K562 (cell line): ENCODE results near the gene JPT1. TPM values are rescaled to one million over a fixed set of nuclear protein-coding genes. Genes with fewer than 3 reads are reported as not detected.
A peak's percentile ranks its signal among the peaks of the same experiment; 100 is the strongest.

Experiments
- ARID2 ChIP-seq: fragments of 450-650 bp; IDR thresholded peaks from 2 replicates; pipeline ENCODE4 v1.6.1; 2017; ENCODE audit warnings: antibody characterized with exemption, mild to moderate bottlenecking
- ATF7 ChIP-seq: fragments of 450-650 bp; IDR thresholded peaks from 2 replicates; pipeline ENCODE4 v1.7.1; 2014; ENCODE audit warnings: mild to moderate bottlenecking, moderate library complexity
- ELF1 ChIP-seq: fragments of 200-800 bp; sonication (Bioruptor generic); IDR thresholded peaks from 2 replicates; pipeline ENCODE4 v1.6.1; 2016; ENCODE audit warnings: missing genetic modification characterization, missing compliant biosample characterization
- EP400 ChIP-seq: fragments of 450-650 bp; IDR thresholded peaks from 2 replicates; pipeline ENCODE4 v1.6.1; 2017; ENCODE audit warnings: antibody characterized with exemption, mild to moderate bottlenecking, moderate library complexity
- ETV1 ChIP-seq: fragments of 450-650 bp; conservative IDR thresholded peaks from 2 replicates; pipeline ENCODE4 v1.6.1; 2016; ENCODE audit warnings: missing genetic modification characterization, control low read depth, low read depth, missing compliant biosample characterization
- MAFG ChIP-seq: fragments of 450-650 bp; conservative IDR thresholded peaks from 2 replicates; pipeline ENCODE4 v1.6.1; 2016; ENCODE audit warnings: missing genetic modification characterization, missing compliant biosample characterization
- MTA1 ChIP-seq: fragments of 450-650 bp; IDR thresholded peaks from 2 replicates; pipeline ENCODE4 v1.6.1; 2017; ENCODE audit warnings: borderline replicate concordance
- NFIC ChIP-seq: fragments of 450-650 bp; IDR thresholded peaks from 2 replicates; pipeline ENCODE4 v1.6.1; 2017; ENCODE audit warnings: mild to moderate bottlenecking, inconsistent platforms
- OTX1 ChIP-seq: fragments of 450-650 bp; formaldehyde crosslinking; IDR thresholded peaks from 2 replicates; pipeline ENCODE4 v1.4.0; 2022; ENCODE audit warnings: mild to moderate bottlenecking
- POLR2B ChIP-seq: fragments of 450-650 bp; IDR thresholded peaks from 2 replicates; pipeline ENCODE4 v1.6.1; 2018; ENCODE audit warnings: low read depth; ENCODE audit not compliant: partially characterized antibody
- POLR2G ChIP-seq: fragments of 200-400 bp; formaldehyde crosslinking; IDR thresholded peaks from 2 replicates; pipeline ENCODE4 v1.6.1; 2017; ENCODE audit warnings: low read depth, mild to moderate bottlenecking, antibody characterized with exemption, low read length, moderate library complexity
- SREBF1 ChIP-seq: fragments of 150-350 bp; IDR thresholded peaks from 2 replicates; pipeline ENCODE4 v1.6.1; 2014; ENCODE audit warnings: antibody characterized with exemption, low read depth, low read length, borderline replicate concordance
- ZNF324 ChIP-seq: fragments of 250-450 bp; sonication (Bioruptor Pico); IDR thresholded peaks from 2 replicates; pipeline ENCODE4 v1.4.0; 2020; ENCODE audit warnings: mild to moderate bottlenecking
- ZNF589 ChIP-seq: fragments of 200-800 bp; sonication (Bioruptor generic); IDR thresholded peaks from 2 replicates; pipeline ENCODE4 v1.6.1; 2016; ENCODE audit warnings: low read depth, missing genetic modification characterization, missing compliant biosample characterization
- ZNF668 ChIP-seq: fragments of 250-450 bp; sonication (Bioruptor Pico); IDR thresholded peaks from 2 replicates; pipeline ENCODE4 v1.8.0; 2022; ENCODE audit warnings: mild to moderate bottlenecking, inconsistent platforms
- ZNF766 ChIP-seq: fragments of 200-800 bp; sonication (Bioruptor generic); conservative IDR thresholded peaks from 2 replicates; pipeline ENCODE4 v1.6.1; 2016; ENCODE audit warnings: missing genetic modification characterization, missing compliant biosample characterization
- polyA plus RNA-seq, 8 experiments: library from polyadenylated mRNA; depleted of rRNA in 4 of 8; stranded (reverse) in 5 of 8; unstranded in 3 of 8; fragments of >200 nt; fragmentation: Nextera tagmentation in 2 of 8; fragmentation: Illumina TruSeq in 1 of 8; extraction: Ambion mirVana in 2 of 8; extraction: Trizol in 1 of 8; gene quantifications; 2 replicates each; pipeline versions ENCODE4 v1.2.1 to v1.2.3, GENCODE V29; 2011 to 2014; ENCODE audit warnings: inconsistent platforms in 1 of 8, missing spikeins in 1 of 8
- total RNA-seq, 7 experiments: library from RNA; depleted of rRNA in 6 of 7; stranded (reverse); fragments of >200 nt in 6 of 7; fragmentation: Illumina TruSeq in 2 of 7; extraction: Trizol in 2 of 7; gene quantifications; 2 replicates each; pipeline versions ENCODE4 v1.2.1 to v1.2.3, GENCODE V29; 2011 to 2021; ENCODE audit warnings: low replicate concordance in 1 of 7
- TF ChIP-seq, protein P1 (sequence below): sonication (generic); formaldehyde crosslinking; IDR thresholded peaks from 2 replicates; pipeline ENCODE4 v1.8.0; 2023; ENCODE audit warnings: mild to moderate bottlenecking, missing genetic modification reagents
- TF ChIP-seq, protein P2 (sequence below): fragments of 250-450 bp; sonication (Bioruptor Pico); IDR thresholded peaks from 2 replicates; pipeline ENCODE4 v1.8.0; 2022; ENCODE audit warnings: moderate library complexity, mild to moderate bottlenecking, inconsistent platforms
- TF ChIP-seq, protein P3 (sequence below): fragments of 450-650 bp; IDR thresholded peaks from 2 replicates; pipeline ENCODE4 v1.7.1; 2018; ENCODE audit warnings: mild to moderate bottlenecking, low read depth; ENCODE audit not compliant: partially characterized antibody
- TF ChIP-seq, protein P4 (sequence below), 2 experiments: fragments of 450-650 bp; IDR thresholded peaks; 2 replicates each; pipeline ENCODE4 v1.6.1; 2016

Gene JPT1
- total and polyA plus RNA-seq, 9 of the 15 experiments (the other 6 are each of a cell fraction or from before 2014, with no cell fraction given) = 56.7 to 292 (median 144) TPM

DNA sequence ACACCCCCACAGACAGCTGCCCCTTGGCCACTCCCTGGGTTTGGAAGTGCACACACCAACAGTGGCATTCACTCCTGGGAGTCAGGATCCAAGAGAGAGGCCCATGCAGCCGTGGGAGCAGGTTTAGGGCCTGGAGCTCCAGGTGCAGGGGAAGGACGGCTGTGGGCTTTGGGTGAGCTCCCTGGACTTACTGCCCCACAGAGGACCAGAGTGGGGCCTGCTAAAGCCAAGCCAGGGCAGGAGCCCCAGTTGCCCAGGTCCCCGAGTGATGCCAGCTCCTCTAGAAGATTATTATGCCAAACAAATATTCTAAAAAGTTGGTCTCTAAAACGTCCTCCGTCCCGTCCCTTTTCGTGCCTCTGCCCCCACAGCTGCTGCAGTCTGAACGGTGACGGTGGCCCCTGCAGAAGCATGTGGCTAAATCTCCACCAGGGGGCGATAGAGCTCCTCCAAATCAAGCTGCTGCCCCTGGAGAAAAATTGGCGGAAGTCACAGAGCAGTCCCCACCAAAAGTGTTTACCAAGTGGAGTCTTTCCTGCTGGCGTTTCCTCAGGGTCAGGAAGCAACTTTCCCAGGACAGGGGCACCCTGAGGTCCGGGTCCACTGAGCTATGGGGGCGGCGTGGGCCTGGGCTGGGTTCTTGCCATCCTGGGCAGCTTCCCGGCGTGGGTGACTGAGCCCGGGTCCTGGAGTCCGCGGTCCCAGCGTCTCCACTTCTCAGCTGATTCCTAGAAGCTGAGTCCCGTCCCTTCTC is 40.3 kb downstream of the JPT1 start (continued):
- TF ChIP-seq EP400 = peak; percentile 66
- TF ChIP-seq, protein P1, sequence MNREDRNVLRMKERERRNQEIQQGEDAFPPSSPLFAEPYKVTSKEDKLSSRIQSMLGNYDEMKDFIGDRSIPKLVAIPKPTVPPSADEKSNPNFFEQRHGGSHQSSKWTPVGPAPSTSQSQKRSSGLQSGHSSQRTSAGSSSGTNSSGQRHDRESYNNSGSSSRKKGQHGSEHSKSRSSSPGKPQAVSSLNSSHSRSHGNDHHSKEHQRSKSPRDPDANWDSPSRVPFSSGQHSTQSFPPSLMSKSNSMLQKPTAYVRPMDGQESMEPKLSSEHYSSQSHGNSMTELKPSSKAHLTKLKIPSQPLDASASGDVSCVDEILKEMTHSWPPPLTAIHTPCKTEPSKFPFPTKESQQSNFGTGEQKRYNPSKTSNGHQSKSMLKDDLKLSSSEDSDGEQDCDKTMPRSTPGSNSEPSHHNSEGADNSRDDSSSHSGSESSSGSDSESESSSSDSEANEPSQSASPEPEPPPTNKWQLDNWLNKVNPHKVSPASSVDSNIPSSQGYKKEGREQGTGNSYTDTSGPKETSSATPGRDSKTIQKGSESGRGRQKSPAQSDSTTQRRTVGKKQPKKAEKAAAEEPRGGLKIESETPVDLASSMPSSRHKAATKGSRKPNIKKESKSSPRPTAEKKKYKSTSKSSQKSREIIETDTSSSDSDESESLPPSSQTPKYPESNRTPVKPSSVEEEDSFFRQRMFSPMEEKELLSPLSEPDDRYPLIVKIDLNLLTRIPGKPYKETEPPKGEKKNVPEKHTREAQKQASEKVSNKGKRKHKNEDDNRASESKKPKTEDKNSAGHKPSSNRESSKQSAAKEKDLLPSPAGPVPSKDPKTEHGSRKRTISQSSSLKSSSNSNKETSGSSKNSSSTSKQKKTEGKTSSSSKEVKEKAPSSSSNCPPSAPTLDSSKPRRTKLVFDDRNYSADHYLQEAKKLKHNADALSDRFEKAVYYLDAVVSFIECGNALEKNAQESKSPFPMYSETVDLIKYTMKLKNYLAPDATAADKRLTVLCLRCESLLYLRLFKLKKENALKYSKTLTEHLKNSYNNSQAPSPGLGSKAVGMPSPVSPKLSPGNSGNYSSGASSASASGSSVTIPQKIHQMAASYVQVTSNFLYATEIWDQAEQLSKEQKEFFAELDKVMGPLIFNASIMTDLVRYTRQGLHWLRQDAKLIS (CRISPR knock-in tag) = no peak
- TF ChIP-seq ZNF766 (CRISPR knock-in tag) = 0 out of 2 replicates have a peak, but pooled peaks have one; percentile 49
- TF ChIP-seq ZNF668 = peak; percentile 37; the same call in 1 of the 2 replicates
- no peak; the same call in 1 of the 2 replicates for TF ChIP-seq SREBF1
- TF ChIP-seq MTA1 = no peak
- peak; percentile 66; the same call in 1 of the 2 replicates for TF ChIP-seq ATF7
- peak; percentile 72 for TF ChIP-seq ETV1 (tag)
- TF ChIP-seq ZNF324 = no peak
- TF ChIP-seq, protein P2, sequence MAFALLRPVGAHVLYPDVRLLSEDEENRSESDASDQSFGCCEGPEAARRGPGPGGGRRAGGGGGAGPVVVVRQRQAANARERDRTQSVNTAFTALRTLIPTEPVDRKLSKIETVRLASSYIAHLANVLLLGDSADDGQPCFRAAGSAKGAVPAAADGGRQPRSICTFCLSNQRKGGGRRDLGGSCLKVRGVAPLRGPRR (CRISPR knock-in tag) = no peak
- peak; percentile 56; the same call in 1 of the 2 replicates for TF ChIP-seq ARID2
- no peak for TF ChIP-seq MAFG (tag)
- peak; percentile 63 for TF ChIP-seq POLR2G
- 0 out of 2 replicates have a peak, but pooled peaks have one; percentile 8 for TF ChIP-seq NFIC
- TF ChIP-seq ELF1 = peak; percentile 78
- TF ChIP-seq, protein P3, sequence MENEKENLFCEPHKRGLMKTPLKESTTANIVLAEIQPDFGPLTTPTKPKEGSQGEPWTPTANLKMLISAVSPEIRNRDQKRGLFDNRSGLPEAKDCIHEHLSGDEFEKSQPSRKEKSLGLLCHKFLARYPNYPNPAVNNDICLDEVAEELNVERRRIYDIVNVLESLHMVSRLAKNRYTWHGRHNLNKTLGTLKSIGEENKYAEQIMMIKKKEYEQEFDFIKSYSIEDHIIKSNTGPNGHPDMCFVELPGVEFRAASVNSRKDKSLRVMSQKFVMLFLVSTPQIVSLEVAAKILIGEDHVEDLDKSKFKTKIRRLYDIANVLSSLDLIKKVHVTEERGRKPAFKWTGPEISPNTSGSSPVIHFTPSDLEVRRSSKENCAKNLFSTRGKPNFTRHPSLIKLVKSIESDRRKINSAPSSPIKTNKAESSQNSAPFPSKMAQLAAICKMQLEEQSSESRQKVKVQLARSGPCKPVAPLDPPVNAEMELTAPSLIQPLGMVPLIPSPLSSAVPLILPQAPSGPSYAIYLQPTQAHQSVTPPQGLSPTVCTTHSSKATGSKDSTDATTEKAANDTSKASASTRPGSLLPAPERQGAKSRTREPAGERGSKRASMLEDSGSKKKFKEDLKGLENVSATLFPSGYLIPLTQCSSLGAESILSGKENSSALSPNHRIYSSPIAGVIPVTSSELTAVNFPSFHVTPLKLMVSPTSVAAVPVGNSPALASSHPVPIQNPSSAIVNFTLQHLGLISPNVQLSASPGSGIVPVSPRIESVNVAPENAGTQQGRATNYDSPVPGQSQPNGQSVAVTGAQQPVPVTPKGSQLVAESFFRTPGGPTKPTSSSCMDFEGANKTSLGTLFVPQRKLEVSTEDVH = peak; percentile 39
- no peak for TF ChIP-seq ZNF589 (CRISPR knock-in tag)
- TF ChIP-seq POLR2B = peak; percentile 17
- no peak for TF ChIP-seq OTX1 (CRISPR knock-in tag)
- TF ChIP-seq, protein P4, sequence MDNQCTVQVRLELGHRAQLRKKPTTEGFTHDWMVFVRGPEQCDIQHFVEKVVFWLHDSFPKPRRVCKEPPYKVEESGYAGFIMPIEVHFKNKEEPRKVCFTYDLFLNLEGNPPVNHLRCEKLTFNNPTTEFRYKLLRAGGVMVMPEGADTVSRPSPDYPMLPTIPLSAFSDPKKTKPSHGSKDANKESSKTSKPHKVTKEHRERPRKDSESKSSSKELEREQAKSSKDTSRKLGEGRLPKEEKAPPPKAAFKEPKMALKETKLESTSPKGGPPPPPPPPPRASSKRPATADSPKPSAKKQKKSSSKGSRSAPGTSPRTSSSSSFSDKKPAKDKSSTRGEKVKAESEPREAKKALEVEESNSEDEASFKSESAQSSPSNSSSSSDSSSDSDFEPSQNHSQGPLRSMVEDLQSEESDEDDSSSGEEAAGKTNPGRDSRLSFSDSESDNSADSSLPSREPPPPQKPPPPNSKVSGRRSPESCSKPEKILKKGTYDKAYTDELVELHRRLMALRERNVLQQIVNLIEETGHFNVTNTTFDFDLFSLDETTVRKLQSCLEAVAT (IDR thresholded peaks at IDR 0.05) = peak in 1 of 2 experiments; percentile 40; a peak in 1 of 4 replicates
